VCaP (cell line): ENCODE results near the gene CPA3.
A peak's percentile ranks its signal among the peaks of the same experiment; 100 is the strongest.

Experiments used
- H3K27ac ChIP-seq: fragments of 450-650 bp; 2 replicates; pipeline ENCODE4 v1.5.1; 2017
- CTCF ChIP-seq: fragments of 450-650 bp; conservative IDR thresholded peaks from 2 replicates; pipeline ENCODE4 v1.5.1; 2017; ENCODE audit warnings: mild to moderate bottlenecking, moderate library complexity

CPA3 gene

DNA sequence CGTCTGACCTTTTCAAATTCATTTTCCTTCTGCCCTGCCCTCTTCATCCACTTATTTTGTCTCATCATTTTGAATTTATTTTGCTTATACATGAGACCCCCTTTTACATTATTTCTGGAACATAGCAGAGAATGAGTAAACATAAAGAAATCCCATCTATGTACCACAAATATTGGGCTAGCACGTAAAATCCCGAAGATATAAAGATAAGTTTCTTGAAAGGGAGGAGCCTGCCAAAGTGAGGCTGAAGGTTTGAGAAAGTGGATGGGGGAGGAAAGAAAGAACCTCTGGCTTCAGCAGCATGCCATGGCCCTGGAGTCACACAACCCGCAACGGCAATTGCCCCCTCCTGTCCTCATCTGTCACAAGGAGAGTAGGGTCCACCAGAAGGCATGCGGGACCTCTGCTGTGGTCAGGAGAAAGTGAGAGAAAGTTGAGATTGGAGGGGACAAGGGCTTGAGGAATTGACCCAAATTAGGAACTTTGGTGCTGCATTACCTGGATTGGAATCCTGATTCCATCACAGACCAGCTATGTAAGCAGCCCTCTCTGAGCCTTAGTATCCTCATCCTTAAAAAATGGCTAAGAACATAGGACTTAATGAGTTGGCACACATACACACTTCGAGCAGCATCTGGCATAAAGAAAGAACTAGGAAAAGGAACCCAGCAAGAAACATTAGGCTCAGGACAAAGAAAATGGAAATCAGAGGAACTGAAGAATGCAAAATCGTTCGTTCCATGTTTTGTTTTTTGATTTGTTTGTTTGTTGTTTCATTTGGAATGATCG lies 72.6 kb downstream of the CPA3 start:
- no peak overlapping the region for H3K27ac ChIP-seq
- no peak for TF ChIP-seq CTCF

- no peak overlapping the region for H3K27ac ChIP-seq
- TF ChIP-seq CTCF, result no peak
These were observed 73.2 kb downstream of the CPA3 start for GRCh38 chr3:148938306-148938705.

GRCh38 chr3:148938936-148939335 lies 73.8 kb downstream of the CPA3 start:
- TF ChIP-seq CTCF, result no peak
- no peak overlapping the region for H3K27ac ChIP-seq

- no peak for TF ChIP-seq CTCF
- no peak overlapping the region for H3K27ac ChIP-seq
These were observed 75.9 kb downstream of the CPA3 start for GRCh38 chr3:148940983-148941382.

GRCh38 chr3:148943506-148944205 lies 78.6 kb downstream of the CPA3 start:
- TF ChIP-seq CTCF, result peak; percentile 88
- H3K27ac ChIP-seq, result no peak overlapping the region

DNA sequence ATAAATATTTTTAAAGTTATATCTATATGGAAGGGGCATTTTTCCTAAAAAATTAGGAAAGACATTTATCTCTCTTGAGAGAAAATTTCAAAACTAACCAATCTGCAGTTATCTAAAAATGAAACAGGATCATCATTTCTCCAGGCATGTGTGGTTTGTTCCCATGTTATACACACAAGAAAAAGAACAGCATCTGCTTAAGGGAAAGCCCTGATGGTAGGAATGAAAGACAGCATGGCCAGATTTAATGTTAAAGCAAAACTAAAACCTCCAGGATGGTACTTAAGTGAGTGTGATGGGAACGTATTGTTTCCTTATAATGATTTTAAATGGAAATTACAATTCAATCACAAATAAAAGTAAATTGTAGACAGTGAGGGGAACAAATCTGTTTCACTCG lies 80.0 kb downstream of the CPA3 start:
- no peak overlapping the region for H3K27ac ChIP-seq
- no peak for TF ChIP-seq CTCF
